H1 (cell line): ENCODE results near the gene SCYGR1. TPM values are rescaled to one million over a fixed set of nuclear protein-coding genes. Genes with fewer than 3 reads are reported as not detected.

Experiments used
- CBX5 ChIP-seq: fragments of 300-800, 300-1000 bp; sonication (generic); IDR thresholded peaks from 2 replicates; pipeline ENCODE4 v1.7.1; 2016; ENCODE audit warnings: antibody characterized with exemption, low read length, low read depth
- CBX8 ChIP-seq: fragments of 300-800, 300-1000 bp; sonication (generic); IDR thresholded peaks from 2 replicates; pipeline ENCODE4 v1.7.1; 2016; ENCODE audit warnings: low read depth, low read length, borderline replicate concordance
- CTCF ChIP-seq, 3 experiments: IDR thresholded peaks; 1 replicate in 2 of 3; 2 replicates in 1 of 3; pipeline versions ENCODE4 v1.5.1 to v1.6.1; 2011; ENCODE audit warnings: low read length in 3 of 3, mild to moderate bottlenecking in 3 of 3, inconsistent platforms in 2 of 3, low read depth in 1 of 3, moderate library complexity in 1 of 3; ENCODE audit not compliant: insufficient read depth in 1 of 3; ENCODE audit errors: control extremely low read depth in 1 of 3
- EGR1 ChIP-seq: IDR thresholded peaks from 2 replicates; pipeline ENCODE4 v1.6.1; 2011; ENCODE audit warnings: low read depth, low read length, borderline replicate concordance
- JUND ChIP-seq: IDR thresholded peaks from 2 replicates; pipeline ENCODE4 v1.6.1; 2011; ENCODE audit warnings: mild to moderate bottlenecking, improper control_type of control experiment, low read length
- MAX ChIP-seq: IDR thresholded peaks from 2 replicates; pipeline ENCODE4 v1.6.1; 2012; ENCODE audit warnings: inconsistent platforms
- NRF1 ChIP-seq: IDR thresholded peaks from 2 replicates; pipeline ENCODE4 v1.6.1; 2011; ENCODE audit warnings: mild to moderate bottlenecking, low read depth, low read length, improper control_type of control experiment
- POU5F1 ChIP-seq: IDR thresholded peaks from 2 replicates; pipeline ENCODE4 v1.6.1; 2011; ENCODE audit warnings: low read depth, mild to moderate bottlenecking, low read length, moderate library complexity
- RXRA ChIP-seq: IDR thresholded peaks from 2 replicates; pipeline ENCODE4 v1.6.1; 2011; ENCODE audit warnings: low read depth, mild to moderate bottlenecking, low read length, moderate library complexity; ENCODE audit not compliant: insufficient read depth
- polyA plus RNA-seq, 7 experiments: library from polyadenylated mRNA; depleted of rRNA in 3 of 7; stranded (reverse) in 5 of 7; unstranded in 2 of 7; fragments of >200 nt in 5 of 7; fragments of 200-250 nt in 2 of 7; gene quantifications; 1 replicate in 5 of 7; 2 replicates in 1 of 7; 4 replicates in 1 of 7; pipeline versions ENCODE4 v1.2.1 to v1.2.3, GENCODE V29; 2011 to 2013; ENCODE audit warnings: missing spikeins in 2 of 7, mixed read lengths in 2 of 7
- total RNA-seq: library from RNA; stranded (reverse); fragmentation: NEBNext Ultra II Directional; extraction: Animal tissue kit (Norgen Biotek cat#: 25700); gene quantifications from 2 replicates; pipeline ENCODE4 v1.2.1, GENCODE V29; 2021

Gene SCYGR1
- total and polyA plus RNA-seq, 2 of the 8 experiments (the other 6 are each of a cell fraction or from before 2014, with no cell fraction given), result not detected

- TF ChIP-seq CTCF (IDR thresholded peaks at IDR 0.05; ENCODE audit: control extremely low read depth in 1 of 3, insufficient read depth in 1 of 3, low read depth in 1 of 3, low read length in 3 of 3) (no peak), RXRA (no peak), CBX5 (no peak), MAX (no peak), NRF1 (no peak), CBX8 (no peak), EGR1 (no peak), POU5F1 (no peak), JUND (no peak)
Observed at GRCh38 chr2:227370791-227371312, 16.9 kb downstream of the SCYGR1 start (continued).
